ENCODE data around the gene PER2.

The PER2 gene

DNA sequence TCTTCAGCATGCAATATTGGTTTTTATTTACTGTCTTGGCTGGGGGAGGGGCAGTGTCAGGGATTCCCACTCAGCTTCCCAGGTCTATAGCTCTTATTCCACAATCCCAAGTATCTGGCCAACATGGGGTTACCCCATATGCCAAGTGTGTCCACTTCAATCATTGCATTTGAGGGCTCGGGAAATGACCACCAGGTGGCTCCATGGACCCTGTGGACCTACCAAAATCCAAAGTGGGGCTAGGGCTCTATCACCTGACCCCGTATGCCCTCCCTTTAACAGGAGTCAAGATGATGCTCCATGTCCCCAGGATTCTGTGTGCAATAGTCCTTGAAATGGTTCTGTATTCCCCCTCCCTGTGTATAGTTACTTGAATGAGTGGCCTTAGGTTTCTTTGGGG is 19.8 kb upstream of the PER2 start:
- DNase-seq (ENCODE audit: low spot score), result no peak

- DNase-seq (ENCODE audit: low spot score), result no peak
These were observed 18.2 kb upstream of the PER2 start for GRCh38 chr2:238306672-238306998.

DNA sequence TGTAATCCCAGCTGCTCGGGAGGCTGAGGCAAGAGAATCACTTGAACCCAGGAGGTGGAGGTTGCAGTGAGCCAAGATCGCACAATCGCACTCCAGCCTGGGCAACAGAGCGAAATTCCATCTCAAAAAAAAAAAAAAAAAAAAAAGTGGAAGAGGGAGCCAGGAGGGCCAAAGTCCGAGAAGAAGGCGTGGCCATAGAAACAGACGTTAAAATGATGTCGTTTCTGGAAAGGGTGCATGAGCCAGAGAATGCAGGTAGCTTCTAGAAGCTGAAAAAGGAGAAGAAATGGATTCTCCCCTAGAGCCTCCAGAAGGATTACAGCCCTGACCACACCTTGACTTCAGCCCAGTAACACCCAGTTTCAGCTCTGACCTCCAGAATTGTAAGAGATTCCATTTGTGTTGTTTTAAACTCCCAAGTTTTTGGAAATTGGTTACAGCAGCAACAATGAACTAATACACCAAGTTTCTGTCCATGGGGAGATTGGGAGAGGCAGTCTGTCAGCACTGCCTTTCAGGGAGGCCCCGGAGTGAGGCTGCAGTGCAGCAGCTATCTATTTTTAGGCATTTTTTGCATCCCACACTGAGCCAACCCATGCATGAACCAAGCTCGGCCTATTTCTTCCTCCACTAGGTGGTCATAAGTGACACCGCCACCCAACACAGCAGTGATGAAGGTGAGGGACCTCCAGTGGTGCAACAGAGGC is 17.7 kb upstream of the PER2 start:
- DNase-seq (ENCODE audit: low spot score), result no peak

- DNase-seq (ENCODE audit: low spot score), result peak; percentile 19
These were observed 16.9 kb upstream of the PER2 start for GRCh38 chr2:238305092-238305862.

DNA sequence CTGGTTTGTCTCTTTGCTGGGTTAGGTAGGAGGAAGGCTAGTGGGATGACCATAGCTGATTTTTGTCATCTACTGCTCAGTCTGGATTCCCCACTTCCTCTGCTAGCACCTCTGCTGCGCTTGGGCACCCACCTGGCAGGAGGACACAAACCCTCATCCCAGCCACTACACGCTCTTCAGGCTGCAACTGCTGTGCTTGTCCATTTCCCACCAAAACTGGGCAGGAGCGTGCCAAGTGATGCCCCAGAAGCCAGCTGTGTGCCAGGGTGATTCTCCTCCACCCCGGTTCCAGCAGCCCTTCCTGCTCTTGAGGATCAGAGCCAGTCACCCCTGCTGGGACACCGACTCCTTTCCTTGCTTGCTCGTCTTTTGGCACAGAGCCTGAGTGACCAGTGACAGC is 15.7 kb upstream of the PER2 start:
- no peak for DNase-seq (ENCODE audit: low spot score)

DNA sequence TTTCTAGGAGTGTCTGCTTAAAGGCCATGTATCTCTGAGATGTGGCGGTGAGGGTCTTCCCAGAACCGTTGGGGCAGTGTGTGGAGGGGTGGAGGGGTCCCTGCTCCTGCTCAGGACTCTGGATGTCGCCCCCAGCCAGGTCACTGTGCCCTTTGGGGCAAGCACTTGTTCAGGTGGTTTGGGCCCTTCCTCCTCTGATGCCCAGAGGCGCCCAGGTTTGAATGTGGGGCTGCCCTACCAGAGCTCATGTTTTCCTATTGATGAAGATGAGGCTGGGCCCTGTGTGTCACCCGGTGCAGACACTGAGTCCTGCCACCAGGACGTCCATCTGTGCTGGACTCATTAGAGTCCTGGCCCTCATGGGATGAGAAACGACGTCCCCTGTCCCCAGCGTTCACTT is 14.3 kb upstream of the PER2 start:
- no peak for DNase-seq (ENCODE audit: low spot score)

DNA sequence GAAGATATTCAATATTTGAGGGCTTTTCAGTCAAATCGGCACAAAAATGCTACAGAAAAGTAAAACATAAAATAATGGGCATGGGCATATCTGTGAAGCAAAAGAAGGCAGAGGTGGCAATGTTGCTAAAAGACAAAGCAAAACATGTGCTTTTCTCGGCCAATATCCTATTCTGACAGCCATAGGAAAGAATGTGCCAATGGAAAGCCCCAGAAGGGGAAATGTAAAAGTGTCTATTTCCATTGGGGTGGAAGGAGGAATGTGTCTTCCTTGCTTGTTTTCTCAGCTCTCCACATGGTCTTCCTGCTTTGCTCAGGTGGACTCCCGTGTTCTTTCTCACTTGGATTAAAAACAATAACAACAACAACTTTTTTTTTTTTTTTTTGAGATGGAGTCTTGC is 13.7 kb upstream of the PER2 start:
- no peak for DNase-seq (ENCODE audit: low spot score)

- no peak for DNase-seq (ENCODE audit: low spot score)
These were observed 11.4 kb upstream of the PER2 start for GRCh38 chr2:238299803-238300202.

DNA sequence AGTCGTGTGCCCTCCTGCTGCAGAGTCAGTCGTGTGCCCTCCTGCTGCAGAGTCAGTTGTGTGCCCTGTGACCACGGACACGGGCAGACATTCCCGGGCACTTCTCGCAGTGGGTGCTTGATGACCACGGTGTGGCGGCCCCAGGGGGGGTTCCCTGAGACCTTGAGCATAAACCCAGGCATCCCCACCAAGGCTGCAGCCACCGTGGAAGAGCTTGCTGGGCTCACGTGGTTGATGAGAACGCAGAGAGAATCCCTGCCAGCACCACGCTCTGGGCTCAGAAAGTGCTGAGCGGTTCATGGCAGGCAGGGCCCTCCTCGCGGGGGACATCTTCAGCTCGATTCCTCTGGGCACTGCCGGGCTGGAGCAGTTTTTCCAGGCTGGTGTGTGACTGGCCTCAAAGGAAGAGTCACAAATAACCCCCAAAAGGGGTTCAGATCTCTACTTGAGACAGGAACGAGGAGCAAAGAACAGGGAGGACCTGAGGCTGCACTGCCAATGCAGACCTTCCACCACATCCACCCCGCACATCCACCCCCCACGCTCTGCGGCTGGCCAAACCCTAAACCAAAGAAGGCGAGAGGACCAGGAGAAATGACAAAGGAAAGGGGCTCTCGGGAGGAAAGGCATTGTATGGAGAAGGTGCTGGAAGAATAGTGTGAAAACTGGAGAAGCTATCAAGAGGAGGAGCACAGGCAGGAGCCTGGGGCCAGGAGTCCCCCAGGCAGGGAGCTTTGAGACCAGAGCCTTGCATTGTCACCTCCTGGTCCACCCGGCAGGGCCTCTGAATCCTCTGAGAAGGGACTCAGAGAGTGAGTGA is 8.4 kb upstream of the PER2 start:
- no peak for DNase-seq (ENCODE audit: low spot score)

DNA sequence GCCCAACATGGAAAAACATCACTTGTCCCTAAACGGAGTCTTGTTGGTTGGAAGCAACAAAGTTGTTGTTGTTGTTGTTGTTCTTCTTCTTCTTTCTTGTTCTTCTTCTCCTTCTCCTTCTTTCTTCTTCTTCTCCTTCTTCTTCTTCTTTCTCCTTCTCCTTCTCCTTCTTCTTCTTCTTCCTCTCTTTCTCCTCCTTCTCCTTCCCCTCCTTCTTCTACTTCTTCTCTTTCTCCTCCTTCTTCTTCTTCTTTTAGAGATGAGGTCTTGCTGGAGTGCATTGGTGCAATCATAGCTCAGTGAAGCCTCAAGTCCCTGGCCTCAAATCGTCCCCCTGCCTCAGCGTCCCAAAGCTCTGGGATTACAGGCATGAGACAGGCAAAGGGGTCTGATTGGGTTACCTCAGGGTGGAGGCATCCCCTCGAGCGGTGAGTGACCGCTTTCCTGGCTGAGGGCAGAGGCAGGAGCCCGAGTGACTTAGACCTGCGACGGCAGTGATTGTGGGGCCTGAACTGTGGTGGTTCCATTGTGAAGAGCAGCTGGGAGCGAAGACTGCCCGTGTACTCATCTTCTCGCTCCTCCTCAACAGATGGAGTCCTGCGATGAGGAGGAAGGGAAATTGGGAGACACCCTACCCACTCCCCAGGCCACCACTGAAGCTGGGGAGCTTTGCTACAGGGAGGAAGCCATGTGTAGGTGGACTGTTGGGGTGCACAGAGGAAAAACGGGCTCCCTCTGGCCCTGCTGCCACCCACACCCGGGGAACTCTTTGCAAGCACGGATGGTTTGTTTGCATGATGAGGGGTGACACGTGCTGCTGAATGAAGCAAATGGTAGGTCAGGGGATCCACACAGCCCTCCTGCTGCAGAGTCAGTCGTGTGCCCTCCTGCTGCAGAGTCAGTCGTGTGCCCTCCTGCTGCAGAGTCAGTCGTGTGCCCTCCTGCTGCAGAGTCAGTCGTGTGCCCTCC is 7.0 kb upstream of the PER2 start:
- DNase-seq (ENCODE audit: low spot score), result no peak

DNA sequence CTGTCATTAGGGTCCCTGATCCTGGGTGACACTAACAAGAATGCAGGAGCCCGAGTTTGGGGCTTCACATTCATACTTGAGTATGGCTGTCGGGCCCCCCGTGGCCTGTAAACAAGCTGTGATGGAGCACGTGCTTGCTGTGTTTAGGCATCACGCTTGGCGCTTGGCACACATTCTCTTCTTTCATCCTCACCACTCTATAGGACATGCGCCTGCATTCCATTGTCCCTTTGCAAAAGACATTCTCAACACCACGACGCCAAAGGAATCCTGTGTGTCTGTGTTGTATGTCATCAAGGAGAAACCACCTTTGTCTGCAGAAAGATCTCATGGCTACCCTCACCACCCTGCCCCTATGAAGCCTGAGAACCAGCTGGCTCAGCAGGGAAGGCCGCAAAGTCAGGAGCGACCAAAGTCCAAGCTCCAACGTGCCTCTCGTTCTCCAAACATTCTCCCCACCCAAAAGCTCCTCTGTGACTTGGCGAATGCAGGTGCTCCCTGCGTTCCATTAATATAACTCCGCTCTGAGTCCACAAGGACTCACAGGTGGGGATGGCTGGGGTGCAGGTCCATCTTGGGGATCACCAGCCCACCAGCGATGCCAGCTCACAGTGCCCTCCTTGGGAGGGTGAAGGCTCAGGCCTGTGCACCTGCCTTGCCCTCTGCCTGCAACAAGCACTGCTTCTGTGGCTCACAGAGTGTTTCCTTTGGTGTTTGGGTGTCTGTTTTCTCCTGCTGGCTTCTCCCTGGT is 6.2 kb upstream of the PER2 start:
- no peak for DNase-seq (ENCODE audit: low spot score)

GRCh38 chr2:238294046-238294392 is 5.6 kb upstream of the PER2 start:
- no peak for DNase-seq (ENCODE audit: low spot score)

DNA sequence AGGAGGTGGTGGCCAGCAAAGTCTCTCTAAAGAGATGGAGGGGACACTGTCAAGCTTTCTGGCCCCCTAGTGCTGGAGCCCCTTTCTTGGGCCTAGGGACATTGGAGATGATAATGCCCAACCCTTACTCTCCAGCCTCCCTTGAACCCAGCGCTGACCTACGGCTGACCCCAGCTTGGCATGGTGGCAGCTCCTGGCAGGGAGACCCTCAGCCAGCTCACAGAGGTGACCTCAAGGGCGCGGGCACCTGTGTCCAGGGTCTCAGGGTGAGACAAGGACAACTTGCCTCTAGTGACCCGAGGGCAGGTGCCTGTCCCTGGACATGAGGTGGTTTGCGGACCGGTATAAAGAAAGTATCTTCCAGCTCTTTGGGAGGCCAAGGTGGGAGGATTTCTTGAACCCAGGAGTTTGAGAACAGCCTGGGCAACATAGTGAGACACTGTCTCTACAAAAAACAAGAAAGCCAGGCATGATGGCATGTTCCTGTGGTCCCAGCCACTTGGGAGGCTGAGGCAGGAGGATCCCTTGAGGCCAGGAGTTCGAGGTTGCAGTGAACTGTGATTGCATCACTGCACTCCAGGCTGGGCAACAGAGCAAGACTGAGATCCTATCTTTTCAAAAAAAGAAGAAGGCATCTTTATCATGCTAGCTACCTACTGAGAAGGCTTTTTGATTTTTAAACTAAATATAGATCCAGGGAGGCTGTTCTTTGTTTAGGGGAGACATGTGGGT is 3.3 kb upstream of the PER2 start:
- DNase-seq (ENCODE audit: low spot score), result no peak

DNA sequence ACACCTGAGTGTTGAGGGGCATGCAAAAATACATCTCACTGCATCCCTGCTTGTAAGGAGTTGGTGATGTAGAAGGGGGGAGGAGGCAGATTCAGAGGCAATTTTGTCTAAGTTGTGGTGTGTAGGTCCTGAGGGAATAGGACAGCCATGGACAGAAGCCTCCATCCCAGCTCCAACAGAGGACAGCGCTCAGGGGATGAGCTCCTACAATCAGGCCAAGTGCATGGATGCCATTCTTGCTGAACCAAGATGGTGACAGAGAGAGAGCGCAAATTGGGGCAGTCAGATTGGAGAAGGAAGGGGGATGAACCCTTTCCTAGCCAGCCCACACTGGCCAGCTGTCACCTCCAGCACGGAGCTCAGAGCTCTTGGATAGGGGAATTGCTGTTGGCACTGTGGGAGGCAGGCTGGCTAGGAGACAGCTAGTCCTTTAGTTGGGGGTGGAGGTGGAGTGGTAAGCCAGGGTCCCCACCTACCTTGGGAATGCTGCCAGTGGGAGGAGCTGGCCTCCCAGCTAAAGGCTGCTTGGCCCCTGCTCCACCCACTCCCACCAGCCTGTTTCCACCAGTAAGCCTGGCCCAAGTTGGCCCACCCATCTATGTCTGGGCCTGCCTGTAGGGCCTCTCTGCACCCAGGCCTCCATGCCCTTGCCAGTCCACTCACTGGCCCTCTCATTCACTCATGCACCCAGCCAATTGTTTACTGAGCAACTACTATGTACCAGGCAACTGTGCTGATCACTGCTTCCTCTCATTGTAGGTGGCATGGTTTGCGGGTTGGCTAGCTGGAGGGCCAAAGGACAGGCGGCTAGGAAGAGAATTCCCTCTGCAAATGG is 2.5 kb upstream of the PER2 start:
- DNase-seq (ENCODE audit: low spot score), result no peak

GRCh38 chr2:238290091-238290509 is 1.7 kb upstream of the PER2 start:
- DNase-seq (ENCODE audit: low spot score), result no peak

- no peak for DNase-seq (ENCODE audit: low spot score)
These were observed 1.2 kb upstream of the PER2 start for GRCh38 chr2:238289574-238289973.

- peak; percentile 98 for DNase-seq (ENCODE audit: low spot score)
These were observed 502 bp upstream of the PER2 start for GRCh38 chr2:238288650-238289573.

- DNase-seq (ENCODE audit: low spot score), result no peak
These were observed 1.2 kb downstream of the PER2 start for GRCh38 chr2:238286987-238287736.

All from NAMALWA (cell line).